ENCODE measurements around the gene SLU7.
"Not testable (repeated sequence)": the region's sequence is repeated elsewhere in the genome, so short reads cannot be mapped to it uniquely, and the experiment has no call there.

Gene SLU7

GRCh38 chr5:160439205-160439600, 20.3 kb upstream of the SLU7 start:
- H3K9me3 ChIP-seq (ENCODE audit: insufficient read depth, low read length) = no peaks in the 10 kb centered on the region
- H3K4me3 ChIP-seq (ENCODE audit: insufficient read length, low read depth) = no peak overlapping the region
- no peak overlapping the region for H3K9ac ChIP-seq (ENCODE audit: insufficient read length, low read depth)
- H3K27me3 ChIP-seq (ENCODE audit: insufficient read depth, insufficient read length) = no peaks in the 10 kb centered on the region
- no peaks in the 10 kb centered on the region for H3K4me1 ChIP-seq (ENCODE audit: insufficient read depth, insufficient read length)
- peak; percentile 61 for DNase-seq (ENCODE audit: low read depth, low spot score)
- TF ChIP-seq YY1 (IDR thresholded peaks at IDR 0.05; ENCODE audit: insufficient read depth, insufficient read length) = no peak
- no peak for TF ChIP-seq ZNF274 (IDR thresholded peaks at IDR 0.05; ENCODE audit: low read depth, low read length)
- no peak for TF ChIP-seq SUZ12 (IDR thresholded peaks at IDR 0.05; ENCODE audit: extremely low read depth, insufficient read depth, insufficient read length)
- no peaks in the 10 kb centered on the region for H3K36me3 ChIP-seq (ENCODE audit: insufficient read depth, insufficient read length, low read length)

- no peak for TF ChIP-seq ZNF274 (IDR thresholded peaks at IDR 0.05; ENCODE audit: low read depth, low read length)
- TF ChIP-seq YY1 (IDR thresholded peaks at IDR 0.05; ENCODE audit: insufficient read depth, insufficient read length) = no peak
- TF ChIP-seq SUZ12 (IDR thresholded peaks at IDR 0.05; ENCODE audit: extremely low read depth, insufficient read depth, insufficient read length) = no peak
- H3K27me3 ChIP-seq (ENCODE audit: insufficient read depth, insufficient read length) = no peaks in the 10 kb centered on the region
- H3K36me3 ChIP-seq (ENCODE audit: insufficient read depth, insufficient read length, low read length) = no peaks in the 10 kb centered on the region
- DNase-seq (ENCODE audit: low read depth, low spot score) = no peak
- no peak overlapping the region for H3K9ac ChIP-seq (ENCODE audit: insufficient read length, low read depth)
- no peaks in the 10 kb centered on the region for H3K9me3 ChIP-seq (ENCODE audit: insufficient read depth, low read length)
- H3K4me3 ChIP-seq (ENCODE audit: insufficient read length, low read depth) = no peak overlapping the region
- no peaks in the 10 kb centered on the region for H3K4me1 ChIP-seq (ENCODE audit: insufficient read depth, insufficient read length)
Observed at GRCh38 chr5:160438316-160439204, 19.7 kb upstream of the SLU7 start.

GRCh38 chr5:160437271-160437670, 18.4 kb upstream of the SLU7 start:
- Histone ChIP-seq H3K4me3 (ENCODE audit: insufficient read length, low read depth) (no peak overlapping the region), H3K9me3 (ENCODE audit: insufficient read depth, low read length) (no peaks in the 10 kb centered on the region), H3K36me3 (ENCODE audit: insufficient read depth, insufficient read length, low read length) (no peaks in the 10 kb centered on the region), H3K27me3 (ENCODE audit: insufficient read depth, insufficient read length) (no peaks in the 10 kb centered on the region), H3K9ac (ENCODE audit: insufficient read length, low read depth) (no peak overlapping the region), H3K4me1 (ENCODE audit: insufficient read depth, insufficient read length) (no peaks in the 10 kb centered on the region)
- TF ChIP-seq ZNF274 (IDR thresholded peaks at IDR 0.05; ENCODE audit: low read depth, low read length) = no peak
- TF ChIP-seq SUZ12 (IDR thresholded peaks at IDR 0.05; ENCODE audit: extremely low read depth, insufficient read depth, insufficient read length) = no peak
- no peak for TF ChIP-seq YY1 (IDR thresholded peaks at IDR 0.05; ENCODE audit: insufficient read depth, insufficient read length)
- DNase-seq (ENCODE audit: low read depth, low spot score) = no peak

- not testable (repeated sequence) for H3K27me3 ChIP-seq (ENCODE audit: insufficient read depth, insufficient read length); DNase-seq (ENCODE audit: low read depth, low spot score); H3K9ac ChIP-seq (ENCODE audit: insufficient read length, low read depth); H3K4me3 ChIP-seq (ENCODE audit: insufficient read length, low read depth); H3K36me3 ChIP-seq (ENCODE audit: insufficient read depth, insufficient read length, low read length); H3K4me1 ChIP-seq (ENCODE audit: insufficient read depth, insufficient read length); H3K9me3 ChIP-seq (ENCODE audit: insufficient read depth, low read length)
Observed at GRCh38 chr5:160436661-160437060, 17.8 kb upstream of the SLU7 start.

GRCh38 chr5:160436017-160436416, 17.1 kb upstream of the SLU7 start:
- DNase-seq (ENCODE audit: low read depth, low spot score) = no peak
- Histone ChIP-seq H3K4me3 (ENCODE audit: insufficient read length, low read depth) (no peak overlapping the region), H3K9ac (ENCODE audit: insufficient read length, low read depth) (no peak overlapping the region), H3K4me1 (ENCODE audit: insufficient read depth, insufficient read length) (no peaks in the 10 kb centered on the region), H3K27me3 (ENCODE audit: insufficient read depth, insufficient read length) (no peaks in the 10 kb centered on the region), H3K36me3 (ENCODE audit: insufficient read depth, insufficient read length, low read length) (no peaks in the 10 kb centered on the region), H3K9me3 (ENCODE audit: insufficient read depth, low read length) (no peaks in the 10 kb centered on the region)
- TF ChIP-seq SUZ12 (IDR thresholded peaks at IDR 0.05; ENCODE audit: extremely low read depth, insufficient read depth, insufficient read length) (no peak), YY1 (IDR thresholded peaks at IDR 0.05; ENCODE audit: insufficient read depth, insufficient read length) (no peak), ZNF274 (IDR thresholded peaks at IDR 0.05; ENCODE audit: low read depth, low read length) (no peak)

- no peak overlapping the region for H3K4me3 ChIP-seq (ENCODE audit: insufficient read length, low read depth)
- H3K27me3 ChIP-seq (ENCODE audit: insufficient read depth, insufficient read length) = no peaks in the 10 kb centered on the region
- no peak for TF ChIP-seq ZNF274 (IDR thresholded peaks at IDR 0.05; ENCODE audit: low read depth, low read length)
- no peak for TF ChIP-seq YY1 (IDR thresholded peaks at IDR 0.05; ENCODE audit: insufficient read depth, insufficient read length)
- no peaks in the 10 kb centered on the region for H3K4me1 ChIP-seq (ENCODE audit: insufficient read depth, insufficient read length)
- H3K36me3 ChIP-seq (ENCODE audit: insufficient read depth, insufficient read length, low read length) = no peaks in the 10 kb centered on the region
- no peak overlapping the region for H3K9ac ChIP-seq (ENCODE audit: insufficient read length, low read depth)
- no peaks in the 10 kb centered on the region for H3K9me3 ChIP-seq (ENCODE audit: insufficient read depth, low read length)
- DNase-seq (ENCODE audit: low read depth, low spot score) = no peak
Observed at GRCh38 chr5:160435532-160435931, 16.7 kb upstream of the SLU7 start.

GRCh38 chr5:160434022-160434531, 15.2 kb upstream of the SLU7 start:
- no peak for DNase-seq (ENCODE audit: low read depth, low spot score)
- no peaks in the 10 kb centered on the region for H3K9me3 ChIP-seq (ENCODE audit: insufficient read depth, low read length)
- H3K27me3 ChIP-seq (ENCODE audit: insufficient read depth, insufficient read length) = no peaks in the 10 kb centered on the region
- H3K9ac ChIP-seq (ENCODE audit: insufficient read length, low read depth) = no peak overlapping the region
- no peaks in the 10 kb centered on the region for H3K4me1 ChIP-seq (ENCODE audit: insufficient read depth, insufficient read length)
- no peak for TF ChIP-seq YY1 (IDR thresholded peaks at IDR 0.05; ENCODE audit: insufficient read depth, insufficient read length)
- no peak for TF ChIP-seq SUZ12 (IDR thresholded peaks at IDR 0.05; ENCODE audit: extremely low read depth, insufficient read depth, insufficient read length)
- TF ChIP-seq ZNF274 (IDR thresholded peaks at IDR 0.05; ENCODE audit: low read depth, low read length) = no peak
- peaks cover 5% of the 10 kb centered on the region for H3K36me3 ChIP-seq (ENCODE audit: insufficient read depth, insufficient read length, low read length)
- no peak overlapping the region for H3K4me3 ChIP-seq (ENCODE audit: insufficient read length, low read depth)

All from NT2/D1 (cell line).